ENCODE measurements around the gene ATG14. TPM values are rescaled to one million over a fixed set of nuclear protein-coding genes. Genes with fewer than 3 reads are reported as not detected.
"Not testable (repeated sequence)": the region's sequence is repeated elsewhere in the genome, so short reads cannot be mapped to it uniquely, and the experiment has no call there.

Gene ATG14
- total RNA-seq, 2 experiments from 2014 or later = 19.9 to 20.5 TPM

DNA sequence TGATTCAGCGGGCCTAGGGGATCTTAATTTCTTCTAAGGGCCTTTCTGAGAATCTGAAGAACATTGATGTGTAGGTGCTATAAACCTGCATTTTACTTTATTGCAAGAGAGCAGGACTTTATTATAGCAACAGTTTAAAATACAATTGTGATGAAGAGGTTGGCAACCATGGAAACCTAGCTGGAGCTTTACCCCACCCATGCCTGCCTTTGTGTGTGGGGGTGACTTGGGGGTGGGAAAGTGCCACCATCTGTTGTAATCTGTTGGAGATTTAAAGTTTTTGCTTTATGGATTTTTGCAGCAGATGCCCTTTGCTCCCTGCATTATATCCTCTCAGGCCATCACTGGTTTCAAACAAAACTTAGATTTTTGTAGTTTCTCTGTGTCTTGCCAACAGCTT lies 64.6 kb downstream of the ATG14 start:
- TF ChIP-seq, protein P1, sequence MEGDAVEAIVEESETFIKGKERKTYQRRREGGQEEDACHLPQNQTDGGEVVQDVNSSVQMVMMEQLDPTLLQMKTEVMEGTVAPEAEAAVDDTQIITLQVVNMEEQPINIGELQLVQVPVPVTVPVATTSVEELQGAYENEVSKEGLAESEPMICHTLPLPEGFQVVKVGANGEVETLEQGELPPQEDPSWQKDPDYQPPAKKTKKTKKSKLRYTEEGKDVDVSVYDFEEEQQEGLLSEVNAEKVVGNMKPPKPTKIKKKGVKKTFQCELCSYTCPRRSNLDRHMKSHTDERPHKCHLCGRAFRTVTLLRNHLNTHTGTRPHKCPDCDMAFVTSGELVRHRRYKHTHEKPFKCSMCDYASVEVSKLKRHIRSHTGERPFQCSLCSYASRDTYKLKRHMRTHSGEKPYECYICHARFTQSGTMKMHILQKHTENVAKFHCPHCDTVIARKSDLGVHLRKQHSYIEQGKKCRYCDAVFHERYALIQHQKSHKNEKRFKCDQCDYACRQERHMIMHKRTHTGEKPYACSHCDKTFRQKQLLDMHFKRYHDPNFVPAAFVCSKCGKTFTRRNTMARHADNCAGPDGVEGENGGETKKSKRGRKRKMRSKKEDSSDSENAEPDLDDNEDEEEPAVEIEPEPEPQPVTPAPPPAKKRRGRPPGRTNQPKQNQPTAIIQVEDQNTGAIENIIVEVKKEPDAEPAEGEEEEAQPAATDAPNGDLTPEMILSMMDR (IDR thresholded peaks at IDR 0.05) = no peak
- Mint-ChIP-seq H3K4me3 (no peak overlapping the region), H3K36me3 (ENCODE audit: low read depth) (peaks cover 20% of the 10 kb centered on the region), H3K27ac (no peak overlapping the region), H3K27me3 (no peaks in the 10 kb centered on the region), H3K4me1 (ENCODE audit: low read depth) (peaks cover 62% of the 10 kb centered on the region), H3K9me3 (no peaks in the 10 kb centered on the region)
- Histone ChIP-seq H3K9me3 (ENCODE audit: control insufficient read depth in 1 of 2, insufficient read depth in 1 of 2, low read length in 2 of 2) (no peaks in the 10 kb centered on the region), H3K27ac (ENCODE audit: low read depth in 1 of 2, low read length in 2 of 2) (no peak overlapping the region), H3K27me3 (ENCODE audit: control insufficient read depth in 1 of 2, insufficient read depth in 2 of 2, low read length in 2 of 2) (no peaks in the 10 kb centered on the region), H3K4me1 (ENCODE audit: insufficient read depth, low read length) (peaks cover 15% of the 10 kb centered on the region), H3K36me3 (ENCODE audit: insufficient read depth, low read length) (peaks cover 17% of the 10 kb centered on the region), H3K4me3 (ENCODE audit: low read length) (no peak overlapping the region)
- no peak for ATAC-seq (ENCODE audit: poor library complexity)
- CTCF ChIA-PET = interaction anchor here (1.3 to 1.4 kb wide), 2 partner anchors 9 to 10 kb away, joined by 3 to 4 read pairs; no protein-coding TSS in a partner anchor
- DNase-seq = no peak
- POLR2A ChIA-PET = interaction anchor here (1.1 kb wide), 1 partner anchor 9 kb away, joined by 5 read pairs; no protein-coding TSS in a partner anchor
- intact Hi-C loops (cut with DNase I, micrococcal nuclease) = no loop called here

DNA sequence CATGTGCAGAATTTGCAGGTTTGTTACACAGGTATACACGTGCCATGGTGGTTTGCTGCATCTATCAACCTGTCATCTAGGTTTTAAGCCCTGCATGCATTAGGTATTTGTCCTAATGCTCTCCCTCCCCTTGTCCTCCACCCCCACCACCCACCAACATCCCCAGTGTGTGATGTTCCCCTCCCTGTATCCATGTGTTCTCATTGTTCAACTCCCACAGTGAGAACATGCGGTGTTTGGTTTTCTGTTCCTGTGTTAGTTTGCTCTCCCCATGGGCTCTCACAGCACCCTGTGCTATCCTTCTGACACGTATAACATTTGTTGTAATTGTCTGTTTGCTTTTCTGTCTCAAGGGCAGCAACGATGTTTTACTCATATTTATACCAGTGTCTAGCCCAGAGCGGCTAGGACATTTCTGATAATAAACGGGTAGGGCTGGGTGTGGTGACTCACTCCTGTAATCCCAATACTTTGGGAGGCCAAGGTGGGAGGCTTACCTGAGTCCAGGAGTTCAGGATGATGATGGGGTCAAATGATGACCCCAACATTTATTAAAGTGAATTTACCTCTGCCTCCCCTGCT lies 67.0 kb downstream of the ATG14 start:
- H3K4me3 ChIP-seq (ENCODE audit: low read length); H3K27ac Mint-ChIP-seq; H3K27ac ChIP-seq (ENCODE audit: low read depth in 1 of 2, low read length in 2 of 2); POLR2A ChIA-PET; H3K27me3 ChIP-seq (ENCODE audit: control insufficient read depth in 1 of 2, insufficient read depth in 2 of 2, low read length in 2 of 2); H3K27me3 Mint-ChIP-seq; H3K9me3 Mint-ChIP-seq; DNase-seq; H3K36me3 ChIP-seq (ENCODE audit: insufficient read depth, low read length); H3K9me3 ChIP-seq (ENCODE audit: control insufficient read depth in 1 of 2, insufficient read depth in 1 of 2, low read length in 2 of 2); intact Hi-C loops (cut with DNase I, micrococcal nuclease); H3K36me3 Mint-ChIP-seq (ENCODE audit: low read depth); ATAC-seq (ENCODE audit: poor library complexity); H3K4me3 Mint-ChIP-seq: not testable (repeated sequence)
- peaks cover 28% of the 10 kb centered on the region for H3K4me1 ChIP-seq (ENCODE audit: insufficient read depth, low read length)
- peaks cover 85% of the 10 kb centered on the region for H3K4me1 Mint-ChIP-seq (ENCODE audit: low read depth)
- CTCF ChIA-PET = interaction anchor here (1.3 kb wide), 1 partner anchor 10 kb away, joined by 4 read pairs; no protein-coding TSS in a partner anchor

DNA sequence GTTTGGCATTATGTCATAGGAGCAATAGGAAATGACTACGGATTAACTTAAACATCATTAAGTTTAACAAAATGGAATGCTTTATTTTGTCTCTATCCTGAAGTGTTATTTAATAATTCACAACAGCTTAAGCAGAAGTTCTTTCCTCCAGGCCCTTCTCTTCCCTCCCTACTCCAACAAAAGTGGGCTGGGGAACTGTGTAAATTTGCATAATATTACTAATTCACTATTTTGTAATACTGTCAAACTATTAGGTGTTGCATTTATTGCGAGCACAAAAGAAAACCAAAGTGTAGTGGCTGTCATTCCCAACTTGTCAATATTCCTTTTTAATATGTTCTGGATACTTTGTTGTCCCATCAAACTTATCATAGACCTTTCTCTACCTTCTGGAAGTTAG lies 69.8 kb downstream of the ATG14 start:
- intact Hi-C loops (cut with DNase I, micrococcal nuclease) = no loop called here

More for the DNA sequence above, 69.8 kb downstream of the ATG14 start:
- H3K36me3 ChIP-seq (ENCODE audit: insufficient read depth, low read length) = no peaks in the 10 kb centered on the region
- no peaks in the 10 kb centered on the region for H3K9me3 Mint-ChIP-seq
- H3K27me3 Mint-ChIP-seq = no peaks in the 10 kb centered on the region
- ATAC-seq (ENCODE audit: poor library complexity) (no peak), DNase-seq (no peak)
- no peaks in the 10 kb centered on the region for H3K27me3 ChIP-seq (ENCODE audit: control insufficient read depth in 1 of 2, insufficient read depth in 2 of 2, low read length in 2 of 2)
- POLR2A ChIA-PET = no interaction called here
- H3K36me3 Mint-ChIP-seq (ENCODE audit: low read depth) = no peaks in the 10 kb centered on the region
- H3K4me3 ChIP-seq (ENCODE audit: low read length) = no peak overlapping the region
- H3K9me3 ChIP-seq (ENCODE audit: control insufficient read depth in 1 of 2, insufficient read depth in 1 of 2, low read length in 2 of 2) = no peaks in the 10 kb centered on the region
- H3K27ac Mint-ChIP-seq = no peak overlapping the region
- CTCF ChIA-PET = no interaction called here
- H3K4me1 ChIP-seq (ENCODE audit: insufficient read depth, low read length) = peaks cover 38% of the 10 kb centered on the region
- H3K27ac ChIP-seq (ENCODE audit: low read depth in 1 of 2, low read length in 2 of 2) = no peak overlapping the region
- TF ChIP-seq, protein P1 (IDR thresholded peaks at IDR 0.05) = no peak
- peaks cover 82% of the 10 kb centered on the region for H3K4me1 Mint-ChIP-seq (ENCODE audit: low read depth)
- H3K4me3 Mint-ChIP-seq = no peak overlapping the region
